GM12878 (cell line): ENCODE measurements around the gene CLPTM1.

ENCODE experiments used
- BACH1 ChIP-seq: fragments of 450-650 bp; IDR thresholded peaks from 2 replicates; pipeline ENCODE4 v1.6.1; 2017; ENCODE audit warnings: mild to moderate bottlenecking, borderline replicate concordance
- BHLHE40 ChIP-seq, 2 experiments: fragments of 450-650 bp in 1 of 2; IDR thresholded peaks; 2 replicates each; pipeline ENCODE4 v1.6.1; 2011 to 2017; ENCODE audit warnings: low read depth in 2 of 2, borderline replicate concordance in 1 of 2, improper control_type of control experiment in 1 of 2, low read length in 1 of 2, mild to moderate bottlenecking in 1 of 2
- EP300 ChIP-seq, 2 experiments: fragments of 150-350 bp in 1 of 2; IDR thresholded peaks; 2 replicates each; pipeline ENCODE4 v1.6.1; 2011 to 2012; ENCODE audit warnings: low read depth in 2 of 2, low read length in 2 of 2, borderline replicate concordance in 1 of 2, improper control_type of control experiment in 1 of 2, inconsistent platforms in 1 of 2; ENCODE audit not compliant: control insufficient read depth in 1 of 2
- EZH2 ChIP-seq: IDR thresholded peaks from 2 replicates; pipeline ENCODE4 v1.6.1; 2012; ENCODE audit warnings: low read depth, mild to moderate bottlenecking, control low read depth, inconsistent platforms, low read length, borderline replicate concordance; ENCODE audit not compliant: control insufficient read depth
- FOS ChIP-seq: IDR thresholded peaks from 3 replicates; pipeline ENCODE4 v1.6.1; 2011; ENCODE audit warnings: borderline replicate concordance; ENCODE audit not compliant: insufficient read length; ENCODE audit errors: extremely low read depth
- POLR2AphosphoS2 ChIP-seq: IDR thresholded peaks from 2 replicates; pipeline ENCODE4 v1.6.1; 2011; ENCODE audit warnings: low read depth, mild to moderate bottlenecking, low read length, improper control_type of control experiment, moderate library complexity
- RAD21 ChIP-seq: IDR thresholded peaks from 2 replicates; pipeline ENCODE4 v1.6.1; 2011; ENCODE audit warnings: mild to moderate bottlenecking, low read depth, low read length, moderate library complexity; ENCODE audit not compliant: insufficient read depth
- TF ChIP-seq, protein P1 (sequence below): IDR thresholded peaks from 2 replicates; pipeline ENCODE4 v1.6.1; 2011; ENCODE audit warnings: low read depth, low read length, improper control_type of control experiment, borderline replicate concordance
- TF ChIP-seq, protein P2 (sequence below), 3 experiments: IDR thresholded peaks in 2 of 3; conservative IDR thresholded peaks in 1 of 3; 2 replicates each; pipeline ENCODE4 v1.5.1; 2011; ENCODE audit warnings: low read depth in 3 of 3, low read length in 3 of 3, mild to moderate bottlenecking in 3 of 3, control low read depth in 2 of 3, moderate library complexity in 2 of 3, inconsistent platforms in 1 of 3, mixed read lengths in 1 of 3; ENCODE audit not compliant: control insufficient read depth in 2 of 3, insufficient read depth in 1 of 3; ENCODE audit errors: extremely low read depth in 1 of 3

DNA sequence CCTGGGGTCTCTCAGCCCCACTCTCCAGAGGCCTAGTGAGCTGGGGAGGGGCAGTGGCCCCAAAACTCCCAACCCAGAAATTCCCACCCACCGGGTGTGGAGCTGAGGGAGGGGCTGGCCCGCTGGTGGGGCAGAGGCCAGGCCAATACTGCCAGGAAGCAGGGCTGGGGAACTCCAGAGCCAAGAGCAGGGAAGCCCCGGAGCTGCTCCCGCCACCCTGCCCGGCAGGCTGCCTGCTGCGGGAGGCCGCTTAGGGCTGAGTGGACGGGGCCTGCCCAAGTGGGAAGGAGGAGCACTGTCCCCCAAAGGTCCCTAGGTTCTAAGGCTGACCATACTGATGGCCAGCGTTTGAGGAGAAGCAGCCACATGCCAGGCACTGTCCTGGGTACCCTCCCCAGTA lies 33.1 kb downstream of the CLPTM1 start:
- no peak for TF ChIP-seq BHLHE40 (IDR thresholded peaks at IDR 0.05; ENCODE audit: borderline replicate concordance in 1 of 2, low read depth in 2 of 2, low read length in 1 of 2)
- TF ChIP-seq, protein P1, sequence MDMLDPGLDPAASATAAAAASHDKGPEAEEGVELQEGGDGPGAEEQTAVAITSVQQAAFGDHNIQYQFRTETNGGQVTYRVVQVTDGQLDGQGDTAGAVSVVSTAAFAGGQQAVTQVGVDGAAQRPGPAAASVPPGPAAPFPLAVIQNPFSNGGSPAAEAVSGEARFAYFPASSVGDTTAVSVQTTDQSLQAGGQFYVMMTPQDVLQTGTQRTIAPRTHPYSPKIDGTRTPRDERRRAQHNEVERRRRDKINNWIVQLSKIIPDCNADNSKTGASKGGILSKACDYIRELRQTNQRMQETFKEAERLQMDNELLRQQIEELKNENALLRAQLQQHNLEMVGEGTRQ: no peak
- TF ChIP-seq BACH1: no peak
- no peak for TF ChIP-seq FOS
- TF ChIP-seq EP300 (IDR thresholded peaks at IDR 0.05; ENCODE audit: borderline replicate concordance in 1 of 2, control insufficient read depth in 1 of 2, low read depth in 2 of 2, low read length in 2 of 2): no peak
- TF ChIP-seq EZH2: no peak
- TF ChIP-seq, protein P2, sequence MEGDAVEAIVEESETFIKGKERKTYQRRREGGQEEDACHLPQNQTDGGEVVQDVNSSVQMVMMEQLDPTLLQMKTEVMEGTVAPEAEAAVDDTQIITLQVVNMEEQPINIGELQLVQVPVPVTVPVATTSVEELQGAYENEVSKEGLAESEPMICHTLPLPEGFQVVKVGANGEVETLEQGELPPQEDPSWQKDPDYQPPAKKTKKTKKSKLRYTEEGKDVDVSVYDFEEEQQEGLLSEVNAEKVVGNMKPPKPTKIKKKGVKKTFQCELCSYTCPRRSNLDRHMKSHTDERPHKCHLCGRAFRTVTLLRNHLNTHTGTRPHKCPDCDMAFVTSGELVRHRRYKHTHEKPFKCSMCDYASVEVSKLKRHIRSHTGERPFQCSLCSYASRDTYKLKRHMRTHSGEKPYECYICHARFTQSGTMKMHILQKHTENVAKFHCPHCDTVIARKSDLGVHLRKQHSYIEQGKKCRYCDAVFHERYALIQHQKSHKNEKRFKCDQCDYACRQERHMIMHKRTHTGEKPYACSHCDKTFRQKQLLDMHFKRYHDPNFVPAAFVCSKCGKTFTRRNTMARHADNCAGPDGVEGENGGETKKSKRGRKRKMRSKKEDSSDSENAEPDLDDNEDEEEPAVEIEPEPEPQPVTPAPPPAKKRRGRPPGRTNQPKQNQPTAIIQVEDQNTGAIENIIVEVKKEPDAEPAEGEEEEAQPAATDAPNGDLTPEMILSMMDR (IDR thresholded peaks at IDR 0.05 in 2 of 3, conservative IDR thresholded peaks at IDR 0.05 in 1 of 3; ENCODE audit: control insufficient read depth in 2 of 3, extremely low read depth in 1 of 3, insufficient read depth in 1 of 3, low read depth in 3 of 3, low read length in 3 of 3): no peak
- TF ChIP-seq RAD21: no peak
- TF ChIP-seq POLR2AphosphoS2: no peak
